Measurements from ENCODE around the gene USP24.

Gene USP24

DNA sequence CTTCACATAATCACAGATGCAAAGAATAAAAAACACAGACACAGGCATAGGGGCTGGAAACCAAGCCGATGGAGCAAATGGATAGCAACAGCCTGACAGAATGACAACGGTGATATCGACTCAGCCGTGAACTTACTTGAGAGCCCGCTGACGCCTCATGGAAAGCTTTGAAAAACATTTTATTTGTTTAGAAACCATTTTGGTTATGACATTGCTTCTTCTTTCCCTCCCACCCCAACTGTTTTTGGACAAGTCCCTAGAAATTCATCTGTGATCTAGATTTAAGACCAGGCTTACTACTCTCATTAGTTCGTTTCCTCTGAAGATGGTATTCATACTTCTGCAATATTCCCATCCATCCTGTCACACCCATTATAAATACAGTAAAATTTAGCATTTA, 130.9 kb downstream of the USP24 start:
- in situ Hi-C loops (cut with MboI; ENCODE audit: low sequenced_read_pairs, unreplicated experiment) = no loop called here
- TF ChIP-seq, protein P1, sequence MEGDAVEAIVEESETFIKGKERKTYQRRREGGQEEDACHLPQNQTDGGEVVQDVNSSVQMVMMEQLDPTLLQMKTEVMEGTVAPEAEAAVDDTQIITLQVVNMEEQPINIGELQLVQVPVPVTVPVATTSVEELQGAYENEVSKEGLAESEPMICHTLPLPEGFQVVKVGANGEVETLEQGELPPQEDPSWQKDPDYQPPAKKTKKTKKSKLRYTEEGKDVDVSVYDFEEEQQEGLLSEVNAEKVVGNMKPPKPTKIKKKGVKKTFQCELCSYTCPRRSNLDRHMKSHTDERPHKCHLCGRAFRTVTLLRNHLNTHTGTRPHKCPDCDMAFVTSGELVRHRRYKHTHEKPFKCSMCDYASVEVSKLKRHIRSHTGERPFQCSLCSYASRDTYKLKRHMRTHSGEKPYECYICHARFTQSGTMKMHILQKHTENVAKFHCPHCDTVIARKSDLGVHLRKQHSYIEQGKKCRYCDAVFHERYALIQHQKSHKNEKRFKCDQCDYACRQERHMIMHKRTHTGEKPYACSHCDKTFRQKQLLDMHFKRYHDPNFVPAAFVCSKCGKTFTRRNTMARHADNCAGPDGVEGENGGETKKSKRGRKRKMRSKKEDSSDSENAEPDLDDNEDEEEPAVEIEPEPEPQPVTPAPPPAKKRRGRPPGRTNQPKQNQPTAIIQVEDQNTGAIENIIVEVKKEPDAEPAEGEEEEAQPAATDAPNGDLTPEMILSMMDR (IDR thresholded peaks at IDR 0.05; ENCODE audit: borderline replicate concordance, control extremely low read depth, extremely low read depth, insufficient read depth, missing control alignments) = no peak
- no peak for DNase-seq (ENCODE audit: low spot score)

DNA sequence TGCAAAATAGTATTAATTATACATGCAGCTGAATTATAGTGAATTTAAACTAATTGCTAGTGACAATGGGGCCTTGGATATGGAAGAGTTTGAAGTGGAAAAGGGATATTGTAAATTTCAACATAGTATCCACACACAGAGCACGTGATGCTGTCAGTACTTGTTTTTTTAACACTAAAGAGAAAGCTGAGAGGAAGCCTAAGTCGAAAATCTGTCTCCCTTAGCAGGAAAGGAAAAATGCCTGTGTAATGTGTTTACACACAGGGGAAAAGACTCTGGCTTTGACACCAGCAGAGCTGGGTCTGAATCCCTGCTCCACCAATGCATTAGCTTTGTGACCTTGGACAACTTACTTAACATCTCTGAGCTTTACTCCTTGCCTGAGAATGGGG, 133.3 kb downstream of the USP24 start:
- in situ Hi-C loops (cut with MboI; ENCODE audit: low sequenced_read_pairs, unreplicated experiment) = no loop called here
- TF ChIP-seq, protein P1 (IDR thresholded peaks at IDR 0.05; ENCODE audit: borderline replicate concordance, control extremely low read depth, extremely low read depth, insufficient read depth, missing control alignments) = no peak
- DNase-seq (ENCODE audit: low spot score) = no peak

DNA sequence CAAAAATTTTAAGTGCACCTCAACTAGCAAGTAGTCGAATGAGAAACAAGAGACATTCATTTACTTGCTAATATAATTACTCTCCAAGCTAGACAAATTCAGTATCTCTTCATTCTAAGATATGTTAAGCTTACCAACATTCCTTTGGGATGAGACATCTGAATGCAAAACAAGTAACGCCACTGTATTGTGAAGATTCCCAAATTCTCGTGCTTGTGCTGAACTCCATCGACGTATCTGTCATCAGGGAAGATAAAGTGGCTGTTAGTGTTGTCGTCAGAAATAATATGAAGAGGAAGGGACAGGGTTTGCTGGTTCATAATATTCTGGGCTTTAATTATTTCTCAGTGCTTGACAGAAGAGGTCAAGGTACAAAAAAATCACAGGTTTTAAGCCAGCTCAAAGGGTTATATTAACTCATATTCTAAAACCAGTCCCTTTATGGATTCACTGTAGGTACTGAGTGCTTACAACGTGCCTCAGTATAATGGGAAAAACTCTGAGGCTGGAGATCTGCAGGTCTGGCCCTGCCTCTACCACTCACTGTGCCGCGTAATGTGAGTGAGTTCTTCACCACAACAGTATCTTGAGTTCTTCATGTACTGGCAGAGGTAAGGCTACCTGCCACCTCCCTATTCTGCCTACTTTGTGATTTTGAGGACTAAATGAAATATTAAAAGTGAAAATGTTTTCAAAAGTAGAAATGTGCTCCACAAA, 133.8 kb downstream of the USP24 start:
- no peak for DNase-seq (ENCODE audit: low spot score)
- TF ChIP-seq, protein P1 (IDR thresholded peaks at IDR 0.05; ENCODE audit: borderline replicate concordance, control extremely low read depth, extremely low read depth, insufficient read depth, missing control alignments) = no peak
- in situ Hi-C loops (cut with MboI; ENCODE audit: low sequenced_read_pairs, unreplicated experiment) = no loop called here

DNA sequence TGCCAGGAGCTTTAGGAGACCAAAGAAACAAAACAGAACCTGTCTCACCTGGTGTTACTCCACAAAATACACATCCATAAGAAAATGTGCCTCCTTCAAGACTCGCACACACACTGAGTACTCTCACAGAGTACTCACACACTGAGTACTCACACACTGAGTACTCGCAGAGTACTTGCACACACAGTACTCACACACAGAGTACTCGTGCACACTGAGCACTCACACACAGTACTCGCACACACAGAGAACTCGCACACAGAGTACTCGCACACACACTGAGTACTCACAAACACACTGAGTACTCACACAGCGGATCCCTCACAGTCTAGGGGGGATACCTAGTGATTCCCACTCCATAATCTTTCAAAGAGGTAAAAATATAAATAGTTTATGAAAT, 135.5 kb downstream of the USP24 start:
- DNase-seq (ENCODE audit: low spot score) = no peak
- TF ChIP-seq, protein P1 (IDR thresholded peaks at IDR 0.05; ENCODE audit: borderline replicate concordance, control extremely low read depth, extremely low read depth, insufficient read depth, missing control alignments) = no peak
- in situ Hi-C loops (cut with MboI; ENCODE audit: low sequenced_read_pairs, unreplicated experiment) = no loop called here

DNA sequence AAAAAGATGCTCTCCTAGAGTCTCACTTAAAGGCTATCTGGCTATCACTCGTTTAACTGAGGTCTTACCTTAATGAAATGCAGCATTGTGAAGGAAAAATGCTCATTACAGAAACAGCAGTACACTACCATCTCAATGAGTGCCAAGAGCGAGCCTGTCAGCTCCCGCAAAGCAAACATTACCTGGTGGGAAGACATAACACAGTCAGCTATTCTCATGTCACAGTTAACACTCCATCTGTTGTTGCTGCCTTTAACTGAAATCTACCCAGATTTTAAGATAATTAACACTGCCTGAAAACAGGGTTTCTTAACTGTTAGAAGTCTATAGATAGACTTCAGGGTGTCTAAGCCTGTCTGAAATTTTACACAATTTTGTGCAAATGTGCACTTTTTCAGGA, 136.7 kb downstream of the USP24 start:
- in situ Hi-C loops (cut with MboI; ENCODE audit: low sequenced_read_pairs, unreplicated experiment) = no loop called here
- DNase-seq (ENCODE audit: low spot score) = no peak
- TF ChIP-seq, protein P1 (IDR thresholded peaks at IDR 0.05; ENCODE audit: borderline replicate concordance, control extremely low read depth, extremely low read depth, insufficient read depth, missing control alignments) = no peak

DNA sequence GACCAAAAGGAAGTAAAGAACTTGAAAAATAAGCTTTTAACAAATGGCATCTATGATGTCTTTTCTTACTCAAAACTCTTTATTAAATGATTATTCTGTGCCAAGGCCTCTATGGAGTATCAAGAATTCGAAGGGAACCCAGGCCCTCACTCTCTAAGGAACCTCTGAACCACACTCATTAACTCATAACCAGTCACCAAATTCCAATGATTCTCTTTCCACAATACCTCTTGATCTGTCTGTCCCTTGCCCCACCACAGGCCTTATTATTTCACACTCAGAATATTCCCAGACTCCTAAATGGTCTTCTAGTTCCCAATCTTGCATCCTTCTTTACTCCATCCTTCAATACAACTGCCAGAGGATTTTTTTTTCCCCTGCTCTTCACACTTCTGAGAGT, 138.8 kb downstream of the USP24 start:
- no peak for DNase-seq (ENCODE audit: low spot score)
- in situ Hi-C loops (cut with MboI; ENCODE audit: low sequenced_read_pairs, unreplicated experiment) = no loop called here
- TF ChIP-seq, protein P1 (IDR thresholded peaks at IDR 0.05; ENCODE audit: borderline replicate concordance, control extremely low read depth, extremely low read depth, insufficient read depth, missing control alignments) = no peak
